ENCODE results near the gene KATNAL1.

KATNAL1 gene

DNA sequence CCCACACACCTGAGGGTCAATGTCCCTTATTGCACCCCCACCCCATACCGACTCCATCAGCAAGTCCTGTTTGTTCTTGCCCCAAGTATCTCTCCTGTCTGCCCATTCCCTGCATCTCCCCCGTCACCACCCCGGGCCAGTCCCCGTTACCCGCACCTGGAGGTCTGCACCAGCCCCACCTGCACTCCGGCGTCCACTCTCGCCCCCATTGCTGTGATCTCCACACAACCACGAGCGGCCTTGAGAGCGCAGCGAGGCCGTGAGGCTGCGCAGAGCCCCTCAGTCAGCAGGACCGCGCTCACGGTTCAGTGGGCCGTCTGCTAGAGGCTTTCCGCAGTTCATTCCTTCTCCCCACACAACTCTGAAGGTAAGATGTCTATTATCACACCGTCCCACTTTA lies 152.8 kb downstream of the KATNAL1 start:
- no peak for TF ChIP-seq POLR2A (IDR thresholded peaks at IDR 0.05; ENCODE audit: low read depth, low read length)
- no peak for TF ChIP-seq POLR2AphosphoS5 (IDR thresholded peaks at IDR 0.05; ENCODE audit: low read depth, low read length)
- TF ChIP-seq TAF1 (IDR thresholded peaks at IDR 0.05; ENCODE audit: borderline replicate concordance, low read depth, low read length) = no peak
- no peak for DNase-seq (ENCODE audit: insufficient read length)
- FAIRE-seq = no peak

DNA sequence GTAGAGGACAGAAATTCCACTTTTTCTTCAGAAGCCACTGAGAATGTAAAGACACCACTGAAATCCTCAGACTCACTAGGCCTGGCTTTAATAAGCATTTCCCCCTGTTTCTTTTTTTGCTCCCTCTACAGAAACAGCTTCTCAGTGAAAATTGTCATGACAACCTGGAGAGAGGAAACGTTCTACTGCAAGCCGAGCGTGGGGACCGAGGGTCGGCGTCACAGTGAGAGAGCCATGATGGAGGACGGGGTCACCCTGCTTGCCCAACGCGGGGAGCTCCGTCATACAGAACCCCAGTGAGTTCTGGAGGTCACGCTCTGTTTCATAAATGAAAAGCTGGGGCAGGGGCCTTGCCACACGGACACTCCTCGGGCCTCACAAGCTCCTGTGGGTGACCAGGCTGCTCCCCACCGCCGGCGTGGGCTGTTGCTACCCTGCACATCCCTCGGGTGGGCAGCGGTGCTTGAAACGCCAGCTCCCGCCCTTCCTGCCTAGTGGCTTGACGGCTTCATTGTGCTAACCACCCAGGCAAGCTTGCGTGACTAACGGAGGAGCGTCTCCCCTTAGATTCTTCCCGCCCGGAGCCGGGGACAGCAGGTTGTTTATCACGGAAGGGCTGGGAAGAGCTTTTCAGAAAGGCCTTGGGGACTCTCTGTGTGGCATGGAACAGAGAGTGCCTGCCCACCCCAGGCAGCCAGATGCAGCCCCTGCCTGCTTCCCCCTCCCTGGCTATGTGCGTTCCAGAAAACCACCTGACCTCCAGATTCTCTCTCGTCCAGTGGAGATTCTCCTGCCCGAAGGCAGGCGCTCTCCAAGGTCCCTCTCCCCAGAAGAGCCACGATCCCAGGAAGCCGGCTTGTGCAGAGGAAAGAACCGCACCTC lies 153.6 kb downstream of the KATNAL1 start:
- TF ChIP-seq TAF1 (IDR thresholded peaks at IDR 0.05; ENCODE audit: borderline replicate concordance, low read depth, low read length) (no peak), POLR2AphosphoS5 (IDR thresholded peaks at IDR 0.05; ENCODE audit: low read depth, low read length) (no peak), POLR2A (IDR thresholded peaks at IDR 0.05; ENCODE audit: low read depth, low read length) (no peak)
- no peak for DNase-seq (ENCODE audit: insufficient read length)
- peak; percentile 73 for FAIRE-seq

Data from GM12892 (cell line).